Stimulated activated CD8-positive, alpha-beta memory T cell treated with anti-CD3 and anti-CD28 coated beads, Interleukin-12 subunit alpha, Interleukin-12 subunit beta, amount 100 ng/mL, for 24 hours (primary cell): Measurements from ENCODE around the gene PPDPF.
"Not testable (repeated sequence)": the region's sequence is repeated elsewhere in the genome, so short reads cannot be mapped to it uniquely, and the experiment has no call there.

Source experiments
- DNase-seq: peaks from one replicate; pipeline ENCODE4 v3.0.0-alpha.2; 2020; ENCODE audit errors: extremely low read depth

Gene PPDPF

GRCh38 chr20:63500902-63501817 is 19.4 kb upstream of the PPDPF start:
- no peak for DNase-seq

DNA sequence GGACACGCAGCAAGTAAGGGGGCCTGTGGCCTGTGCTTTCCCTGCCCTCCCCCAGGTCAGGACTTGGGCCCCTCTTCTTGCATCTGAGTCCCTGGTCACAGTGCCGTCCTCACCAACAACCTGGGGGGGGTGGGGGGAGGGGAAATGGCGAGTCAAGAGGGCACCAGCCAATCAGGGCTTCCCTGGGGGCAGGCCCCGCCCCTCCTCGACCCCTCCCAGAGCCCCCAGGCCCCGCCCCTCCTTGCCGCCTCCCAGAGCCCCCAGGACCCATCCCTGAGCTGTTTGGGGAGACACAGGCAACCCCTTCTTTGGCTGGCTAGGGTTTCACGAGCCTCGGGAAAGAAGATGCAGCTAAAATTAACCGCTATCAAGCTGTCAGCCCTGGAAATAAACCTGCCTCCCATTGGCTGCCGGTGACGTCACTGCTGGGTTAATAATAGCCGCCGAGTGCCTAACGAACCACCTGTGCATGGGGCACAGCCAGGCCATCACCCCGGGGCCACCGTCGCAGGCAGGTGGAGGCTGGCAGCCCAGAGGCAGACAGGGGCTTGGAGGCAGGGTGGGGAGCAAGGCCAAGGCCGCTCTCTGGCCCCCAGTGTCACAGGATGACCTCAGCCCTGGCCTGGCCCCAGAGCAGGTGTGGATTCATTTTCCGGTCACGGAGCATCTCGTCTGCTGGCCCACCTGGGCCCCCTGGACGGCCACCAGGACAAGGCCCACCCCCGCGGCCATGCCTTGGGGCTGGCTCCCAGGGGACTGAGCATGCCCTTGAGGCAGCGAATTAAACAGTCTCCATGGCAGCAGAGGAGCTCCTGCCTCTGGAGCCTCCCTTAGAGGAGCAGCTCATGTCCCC is 18.5 kb upstream of the PPDPF start:
- no peak for DNase-seq

GRCh38 chr20:63502671-63503172 is 17.8 kb upstream of the PPDPF start:
- no peak for DNase-seq

- DNase-seq, result no peak
Measured at GRCh38 chr20:63503524-63503923, 17.0 kb upstream of the PPDPF start.

GRCh38 chr20:63504642-63505041 is 15.9 kb upstream of the PPDPF start:
- no peak for DNase-seq

- no peak for DNase-seq
Measured at GRCh38 chr20:63505281-63505680, 15.3 kb upstream of the PPDPF start.

DNA sequence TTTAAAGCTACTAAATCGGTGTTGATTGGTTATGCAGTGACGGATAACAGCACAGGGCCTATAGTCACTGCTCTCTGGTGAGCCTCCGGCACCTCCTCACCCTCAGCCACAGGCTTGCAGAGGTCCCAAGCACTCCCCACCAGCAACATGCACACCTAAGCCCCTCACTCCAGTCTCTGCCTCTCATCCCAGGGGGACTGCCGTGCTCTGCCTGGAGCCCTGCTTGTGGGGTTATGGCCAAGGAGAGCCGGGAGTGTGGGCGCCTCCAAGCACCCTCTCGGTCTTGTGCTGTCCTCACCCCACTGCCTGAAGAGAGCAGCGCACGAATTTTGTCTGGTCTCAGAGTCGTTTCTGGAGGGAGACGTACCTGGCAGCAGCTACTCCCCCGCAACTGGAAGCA is 14.8 kb upstream of the PPDPF start:
- DNase-seq, result no peak

- no peak for DNase-seq
Measured at GRCh38 chr20:63507083-63507743, 13.4 kb upstream of the PPDPF start.

- no peak for DNase-seq
Measured at GRCh38 chr20:63508072-63508768, 12.3 kb upstream of the PPDPF start.

DNA sequence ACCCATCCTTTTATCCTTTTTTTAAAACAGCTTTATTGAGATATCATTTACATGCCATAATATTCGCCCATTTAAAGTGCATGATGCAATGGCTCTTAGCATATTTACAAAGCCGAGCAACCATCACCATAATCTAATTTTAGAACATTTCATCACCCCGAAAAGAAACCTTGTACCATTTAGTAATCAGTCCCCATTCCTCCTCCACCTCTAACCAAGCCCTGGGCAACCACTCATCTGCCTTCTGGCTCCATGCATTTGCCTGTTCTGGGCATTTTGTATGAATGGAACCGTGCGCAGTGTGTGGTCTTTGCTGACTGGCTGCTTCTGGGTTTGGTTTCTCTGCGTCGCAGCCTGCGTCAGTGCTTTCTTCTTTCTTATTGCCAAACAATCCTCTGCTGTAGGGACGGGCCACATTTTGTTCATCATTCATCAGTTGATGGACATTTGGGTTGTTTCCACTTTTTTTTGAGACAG is 11.4 kb upstream of the PPDPF start:
- DNase-seq, result no peak

GRCh38 chr20:63513207-63513606 is 7.4 kb upstream of the PPDPF start:
- no peak for DNase-seq

- not testable (repeated sequence) for DNase-seq
Measured at GRCh38 chr20:63514520-63514919, 6.0 kb upstream of the PPDPF start.

- DNase-seq, result no peak
Measured at GRCh38 chr20:63517376-63518309, 2.9 kb upstream of the PPDPF start.

GRCh38 chr20:63518351-63518861 is 2.2 kb upstream of the PPDPF start:
- DNase-seq, result no peak

- no peak for DNase-seq
Measured at GRCh38 chr20:63518946-63519667, 1.5 kb upstream of the PPDPF start.

DNA sequence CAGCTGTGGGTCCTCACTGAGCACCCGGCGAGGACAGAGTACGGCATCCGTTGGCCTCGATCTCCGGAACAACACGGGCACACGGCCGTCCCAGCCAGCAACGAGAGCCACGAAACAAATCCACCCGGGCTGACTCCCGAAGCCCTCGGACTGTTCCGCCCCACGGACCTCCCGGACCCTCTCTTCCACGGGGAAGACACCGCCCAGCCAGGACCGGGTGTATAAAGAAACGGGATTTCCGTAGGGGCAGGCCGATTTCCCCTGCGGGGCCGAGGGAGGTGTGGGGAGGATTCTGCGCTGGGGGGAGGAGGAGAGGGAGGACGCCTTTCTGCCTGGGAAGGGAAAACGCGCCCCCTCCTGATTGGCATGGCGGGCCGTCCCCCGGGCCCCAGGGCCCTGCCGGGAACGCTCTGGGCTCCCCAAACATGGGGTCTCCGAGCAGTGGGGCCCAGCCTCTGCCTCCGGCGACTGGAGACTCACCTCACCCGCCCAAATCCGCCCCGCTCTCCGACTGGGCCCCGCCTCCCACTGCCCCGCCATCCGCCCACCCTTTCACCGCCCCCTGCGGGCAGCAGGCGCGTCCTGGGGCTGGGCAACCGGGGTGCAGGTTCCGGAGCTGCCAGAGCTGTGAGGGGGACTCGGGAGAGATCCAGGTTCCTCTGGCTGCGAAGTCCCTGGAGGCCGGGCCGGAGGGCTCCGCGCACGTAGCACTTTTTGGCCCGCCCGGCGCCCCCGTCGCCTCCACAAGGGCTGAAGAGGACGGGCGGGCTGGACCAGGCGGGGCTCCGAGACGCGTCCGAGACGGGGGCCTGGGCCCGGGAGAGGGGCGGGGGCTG is 679 bp upstream of the PPDPF start:
- no peak for DNase-seq

GRCh38 chr20:63520934-63521601 is 503 bp downstream of the PPDPF start:
- DNase-seq, result no peak

- DNase-seq, result no peak
Measured at GRCh38 chr20:63521602-63522001, 1.0 kb downstream of the PPDPF start.
